Measurements from ENCODE around the gene CTIF.

DNA sequence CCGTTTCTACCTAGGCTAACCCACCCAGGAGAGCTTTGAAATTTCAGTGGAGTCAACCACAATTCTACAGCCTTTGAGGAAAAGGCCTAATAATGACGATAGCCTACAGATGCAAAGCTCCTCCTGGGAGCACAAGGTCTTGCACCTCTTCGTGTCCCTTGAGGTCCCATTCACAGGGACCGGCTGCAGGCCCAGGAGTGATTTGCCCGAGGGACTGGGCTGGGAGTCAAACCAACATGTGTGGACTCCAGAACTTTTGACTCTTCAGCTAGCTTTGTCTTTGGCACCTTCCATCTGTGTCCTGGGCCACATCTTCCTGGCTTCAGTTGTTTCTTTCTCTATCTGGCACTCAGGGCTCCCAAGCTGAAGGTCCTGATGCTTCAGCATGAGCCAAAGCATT lies 335.4 kb downstream of the CTIF start:
- TF ChIP-seq CTCF (conservative IDR thresholded peaks at IDR 0.05; ENCODE audit: low read length): no peak
- TF ChIP-seq EZH2phosphoT487 (IDR thresholded peaks at IDR 0.05; ENCODE audit: borderline replicate concordance, low read depth, low read length): no peak

Measured in OCI-LY7 (cell line).